Parathyroid adenoma (tissue), 2 donors: ENCODE measurements around the gene PRELID1.
A peak's percentile ranks its signal among the peaks of the same experiment; 100 is the strongest.

Experiments used
- H2AFZ ChIP-seq: fragments of 300-600 bp; sonication (generic); one replicate; pipeline ENCODE4 v1.7.0; 2017; ENCODE audit warnings: antibody characterized with exemption, mild to moderate bottlenecking
- H3K27ac ChIP-seq: fragments of 300-600 bp; sonication (generic); one replicate; pipeline ENCODE4 v1.7.0; 2017
- H3K27me3 ChIP-seq: fragments of 300-600 bp; sonication (generic); one replicate; pipeline ENCODE4 v1.7.0; 2017; ENCODE audit warnings: low read length; ENCODE audit not compliant: control insufficient read depth, insufficient read depth
- H3K36me3 ChIP-seq: fragments of 300-600 bp; sonication (generic); one replicate; pipeline ENCODE4 v1.7.0; 2017; ENCODE audit warnings: low read length; ENCODE audit not compliant: control insufficient read depth, insufficient read depth
- H3K4me1 ChIP-seq: fragments of 300-600 bp; sonication (generic); one replicate; pipeline ENCODE4 v1.7.0; 2017; ENCODE audit warnings: control low read depth
- H3K4me2 ChIP-seq: fragments of 300-600 bp; sonication (generic); one replicate; pipeline ENCODE4 v1.7.0; 2017; ENCODE audit warnings: low read length
- H3K4me3 ChIP-seq: fragments of 300-600 bp; sonication (generic); one replicate; pipeline ENCODE4 v1.7.0; 2017; ENCODE audit warnings: low read depth, low read length
- H3K79me2 ChIP-seq: fragments of 300-600 bp; sonication (generic); one replicate; pipeline ENCODE4 v1.7.0; 2017; ENCODE audit warnings: control low read depth
- H3K9ac ChIP-seq: fragments of 300-600 bp; sonication (generic); one replicate; pipeline ENCODE4 v1.7.0; 2017; ENCODE audit warnings: mild to moderate bottlenecking
- H3K9me3 ChIP-seq: fragments of 300-600 bp; sonication (generic); one replicate; pipeline ENCODE4 v1.7.0; 2017; ENCODE audit warnings: low read length; ENCODE audit not compliant: control insufficient read depth
- CTCF ChIP-seq: fragments of 300-600 bp; sonication (generic); IDR thresholded peaks from one replicate; pipeline ENCODE4 v1.7.0; 2017; ENCODE audit warnings: antibody characterized with exemption, mild to moderate bottlenecking
- donor health status: primary hyperparathyroidism.

Gene PRELID1

GRCh38 chr5:177297922-177298321 is 5.7 kb upstream of the PRELID1 start:
- H3K9me3 ChIP-seq, result no peaks in the 10 kb centered on the region
- H3K4me2 ChIP-seq, result no peak overlapping the region
- H3K4me1 ChIP-seq, result peaks cover 20% of the 10 kb centered on the region
- no peak overlapping the region for H2AFZ ChIP-seq
- H3K4me3 ChIP-seq, result no peak overlapping the region
- no peak for TF ChIP-seq CTCF
- H3K9ac ChIP-seq, result no peak overlapping the region
- H3K79me2 ChIP-seq, result no peaks in the 10 kb centered on the region
- no peak overlapping the region for H3K27ac ChIP-seq
- H3K36me3 ChIP-seq, result no peaks in the 10 kb centered on the region
- H3K27me3 ChIP-seq, result no peaks in the 10 kb centered on the region

GRCh38 chr5:177299697-177300096 is 3.9 kb upstream of the PRELID1 start:
- Histone ChIP-seq H3K27ac (peak overlapping the region; percentile 43), H3K27me3 (no peaks in the 10 kb centered on the region), H3K79me2 (peaks cover 3% of the 10 kb centered on the region), H2AFZ (no peak overlapping the region), H3K4me3 (no peak overlapping the region), H3K9me3 (no peaks in the 10 kb centered on the region), H3K4me2 (no peak overlapping the region), H3K4me1 (peaks cover 27% of the 10 kb centered on the region), H3K36me3 (no peaks in the 10 kb centered on the region), H3K9ac (no peak overlapping the region)
- TF ChIP-seq CTCF, result no peak

- H3K4me3 ChIP-seq, result no peak overlapping the region
- no peaks in the 10 kb centered on the region for H3K27me3 ChIP-seq
- peaks cover 4% of the 10 kb centered on the region for H3K79me2 ChIP-seq
- no peaks in the 10 kb centered on the region for H3K9me3 ChIP-seq
- H3K9ac ChIP-seq, result no peak overlapping the region
- H2AFZ ChIP-seq, result no peak overlapping the region
- no peak for TF ChIP-seq CTCF
- H3K4me1 ChIP-seq, result peaks cover 30% of the 10 kb centered on the region
- H3K27ac ChIP-seq, result peak overlapping the region; percentile 64
- H3K4me2 ChIP-seq, result no peak overlapping the region
- H3K36me3 ChIP-seq, result no peaks in the 10 kb centered on the region
Measured at GRCh38 chr5:177300236-177300880, 3.2 kb upstream of the PRELID1 start.

- Histone ChIP-seq H3K9ac (no peak overlapping the region), H3K9me3 (no peaks in the 10 kb centered on the region), H3K4me1 (peaks cover 30% of the 10 kb centered on the region), H3K27ac (peak overlapping the region; percentile 64), H3K27me3 (no peaks in the 10 kb centered on the region), H3K4me3 (no peak overlapping the region), H3K79me2 (peaks cover 7% of the 10 kb centered on the region), H2AFZ (no peak overlapping the region), H3K4me2 (no peak overlapping the region), H3K36me3 (no peaks in the 10 kb centered on the region)
- no peak for TF ChIP-seq CTCF
Measured at GRCh38 chr5:177300951-177301350, 2.6 kb upstream of the PRELID1 start.

- peak overlapping the region; percentile 77 for H3K4me3 ChIP-seq
- no peaks in the 10 kb centered on the region for H3K36me3 ChIP-seq
- no peak overlapping the region for H2AFZ ChIP-seq
- no peaks in the 10 kb centered on the region for H3K9me3 ChIP-seq
- H3K9ac ChIP-seq, result peak overlapping the region; percentile 4
- no peak for TF ChIP-seq CTCF
- peak overlapping the region; percentile 64 for H3K27ac ChIP-seq
- H3K27me3 ChIP-seq, result no peaks in the 10 kb centered on the region
- peak overlapping the region; percentile 89 for H3K4me2 ChIP-seq
- peaks cover 7% of the 10 kb centered on the region for H3K79me2 ChIP-seq
- H3K4me1 ChIP-seq, result peaks cover 30% of the 10 kb centered on the region
Measured at GRCh38 chr5:177301503-177302165, 2.0 kb upstream of the PRELID1 start.
